Vagina (tissue), 2 donors: ENCODE data around the gene HOXC11.

ENCODE experiments used
- POLR2A ChIP-seq, 2 donors: fragments of 450-650 bp; IDR thresholded peaks; one replicate each; pipeline ENCODE4 v1.6.1; 2017; ENCODE audit warnings: antibody characterized with exemption in 2 of 2, mild to moderate bottlenecking in 2 of 2, moderate library complexity in 2 of 2
- POLR2AphosphoS5 ChIP-seq, 2 donors: sonication (generic); formaldehyde crosslinking; IDR thresholded peaks; one replicate each; pipeline ENCODE4 v1.9.0; 2017; ENCODE audit warnings: antibody characterized with exemption in 2 of 2, mild to moderate bottlenecking in 2 of 2, low read depth in 1 of 2; ENCODE audit not compliant: insufficient read depth in 1 of 2
- TF ChIP-seq, protein P1 (sequence below), 3 experiments: fragments of 450-650 bp in 2 of 3; fragments of 200-600 bp in 1 of 3; sonication (generic) in 1 of 3; IDR thresholded peaks; one replicate each; pipeline ENCODE4 v1.5.1; 2017 to 2019; ENCODE audit warnings: antibody characterized with exemption in 3 of 3, mild to moderate bottlenecking in 2 of 3, moderate library complexity in 2 of 3

DNA sequence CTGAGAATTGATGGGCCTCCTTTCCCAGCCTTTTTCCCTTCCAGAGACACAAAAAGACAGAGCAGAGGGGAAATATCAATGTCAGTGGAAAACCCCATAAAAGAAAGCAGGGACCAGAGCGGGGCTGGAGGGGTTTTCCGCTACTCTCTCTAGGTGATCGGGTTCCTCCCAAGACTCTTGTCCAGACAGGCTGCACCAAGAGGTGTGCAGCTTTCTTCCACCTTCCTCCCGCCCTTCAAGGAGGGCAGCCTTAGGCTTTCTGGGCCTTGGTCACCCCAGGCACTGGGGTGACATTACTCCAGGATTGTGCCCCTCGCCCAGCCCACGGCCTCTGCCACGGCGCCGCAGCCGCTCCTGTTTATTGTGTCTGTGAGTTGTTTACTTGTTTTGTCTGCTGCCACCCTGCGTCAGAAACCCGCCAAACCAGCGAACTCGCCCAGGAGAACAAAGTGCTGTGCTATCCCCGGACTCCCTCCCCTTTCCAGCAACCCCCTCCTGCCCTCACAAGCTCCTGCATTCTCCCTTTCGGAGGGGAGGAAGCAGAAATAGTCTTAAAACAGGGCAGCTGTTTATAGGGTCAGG lies 48.6 kb downstream of the HOXC11 start:
- TF ChIP-seq, protein P1, sequence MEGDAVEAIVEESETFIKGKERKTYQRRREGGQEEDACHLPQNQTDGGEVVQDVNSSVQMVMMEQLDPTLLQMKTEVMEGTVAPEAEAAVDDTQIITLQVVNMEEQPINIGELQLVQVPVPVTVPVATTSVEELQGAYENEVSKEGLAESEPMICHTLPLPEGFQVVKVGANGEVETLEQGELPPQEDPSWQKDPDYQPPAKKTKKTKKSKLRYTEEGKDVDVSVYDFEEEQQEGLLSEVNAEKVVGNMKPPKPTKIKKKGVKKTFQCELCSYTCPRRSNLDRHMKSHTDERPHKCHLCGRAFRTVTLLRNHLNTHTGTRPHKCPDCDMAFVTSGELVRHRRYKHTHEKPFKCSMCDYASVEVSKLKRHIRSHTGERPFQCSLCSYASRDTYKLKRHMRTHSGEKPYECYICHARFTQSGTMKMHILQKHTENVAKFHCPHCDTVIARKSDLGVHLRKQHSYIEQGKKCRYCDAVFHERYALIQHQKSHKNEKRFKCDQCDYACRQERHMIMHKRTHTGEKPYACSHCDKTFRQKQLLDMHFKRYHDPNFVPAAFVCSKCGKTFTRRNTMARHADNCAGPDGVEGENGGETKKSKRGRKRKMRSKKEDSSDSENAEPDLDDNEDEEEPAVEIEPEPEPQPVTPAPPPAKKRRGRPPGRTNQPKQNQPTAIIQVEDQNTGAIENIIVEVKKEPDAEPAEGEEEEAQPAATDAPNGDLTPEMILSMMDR (IDR thresholded peaks at IDR 0.05) = no peak
- TF ChIP-seq POLR2AphosphoS5 (IDR thresholded peaks at IDR 0.05; ENCODE audit: insufficient read depth in 1 of 2, low read depth in 1 of 2) (no peak), POLR2A (IDR thresholded peaks at IDR 0.05) (no peak)
